MM.1S (cell line): ENCODE results near the gene NOS1.
"Not testable (repeated sequence)": the region's sequence is repeated elsewhere in the genome, so short reads cannot be mapped to it uniquely, and the experiment has no call there.

Source experiments
- DNase-seq: peaks from one replicate; pipeline ENCODE4 v3.0.0-alpha.2; 2015
- H2AFZ ChIP-seq: fragments of 300-600 bp; sonication (generic); 2 replicates; pipeline ENCODE4 v1.6.0; 2016; ENCODE audit warnings: antibody characterized with exemption, low read length
- H3F3A ChIP-seq: fragments of 300-600 bp; sonication (generic); 2 replicates; pipeline ENCODE4 v1.6.1; 2016; ENCODE audit warnings: mild to moderate bottlenecking, antibody characterized with exemption, low read length, moderate library complexity, mixed read lengths; ENCODE audit not compliant: insufficient read depth
- H3K27ac ChIP-seq: fragments of 300-600 bp; sonication (generic); 2 replicates; pipeline ENCODE4 v1.5.1; 2016; ENCODE audit warnings: mild to moderate bottlenecking, low read length
- H3K27me3 ChIP-seq: fragments of 300-600 bp; sonication (generic); replicated peaks from 2 replicates; pipeline ENCODE4 v1.6.0; 2016; ENCODE audit warnings: low read length; ENCODE audit not compliant: insufficient read depth
- H3K36me3 ChIP-seq: fragments of 300-600 bp; sonication (generic); replicated peaks from 2 replicates; pipeline ENCODE4 v1.6.1; 2016; ENCODE audit warnings: mild to moderate bottlenecking, low read length, mixed read lengths; ENCODE audit not compliant: insufficient read depth
- H3K4me1 ChIP-seq: fragments of 300-600 bp; sonication (generic); 2 replicates; pipeline ENCODE4 v1.6.1; 2016; ENCODE audit warnings: low read length, mixed read lengths
- H3K4me2 ChIP-seq: fragments of 300-600 bp; sonication (generic); 2 replicates; pipeline ENCODE4 v1.6.0; 2016; ENCODE audit warnings: low read depth, low read length
- H3K4me3 ChIP-seq: fragments of 300-600 bp; sonication (generic); 2 replicates; pipeline ENCODE4 v1.5.1; 2016; ENCODE audit warnings: low read length, mixed read lengths
- H3K79me2 ChIP-seq: fragments of 300-600 bp; sonication (generic); 2 replicates; pipeline ENCODE4 v1.6.1; 2016; ENCODE audit warnings: mixed run types, low read length, mixed read lengths
- H3K9ac ChIP-seq: fragments of 300-600 bp; sonication (generic); 2 replicates; pipeline ENCODE4 v1.6.1; 2016; ENCODE audit warnings: low read length, mixed read lengths
- H3K9me2 ChIP-seq: fragments of 300-600 bp; sonication (generic); replicated peaks from 2 replicates; pipeline ENCODE4 v1.6.1; 2016; ENCODE audit warnings: mild to moderate bottlenecking, low read length, mixed read lengths; ENCODE audit not compliant: insufficient read depth
- H3K9me3 ChIP-seq: fragments of 300-600 bp; sonication (generic); replicated peaks from 2 replicates; pipeline ENCODE4 v1.6.1; 2016; ENCODE audit warnings: mild to moderate bottlenecking, low read length, mixed read lengths; ENCODE audit not compliant: insufficient read depth
- H4K20me1 ChIP-seq: fragments of 300-600 bp; sonication (generic); 2 replicates; pipeline ENCODE4 v1.6.1; 2016; ENCODE audit warnings: mild to moderate bottlenecking, low read length, moderate library complexity, mixed read lengths; ENCODE audit not compliant: insufficient read depth
- EZH2 ChIP-seq: fragments of 300-600 bp; sonication (generic); optimal IDR thresholded peaks from 2 replicates; pipeline ENCODE3; 2017; ENCODE audit warnings: low read depth, mild to moderate bottlenecking, antibody characterized with exemption, low read length, mixed read lengths
- EZH2phosphoT487 ChIP-seq: fragments of 300-600 bp; sonication (generic); IDR thresholded peaks from 2 replicates; pipeline ENCODE4 v1.6.1; 2018; ENCODE audit warnings: antibody characterized with exemption, low read length
- TF ChIP-seq, protein P1 (sequence below): fragments of 300-600 bp; sonication (generic); IDR thresholded peaks from 2 replicates; pipeline ENCODE4 v1.5.1; 2016; ENCODE audit warnings: antibody characterized with exemption, low read length, mixed read lengths

The NOS1 gene

DNA sequence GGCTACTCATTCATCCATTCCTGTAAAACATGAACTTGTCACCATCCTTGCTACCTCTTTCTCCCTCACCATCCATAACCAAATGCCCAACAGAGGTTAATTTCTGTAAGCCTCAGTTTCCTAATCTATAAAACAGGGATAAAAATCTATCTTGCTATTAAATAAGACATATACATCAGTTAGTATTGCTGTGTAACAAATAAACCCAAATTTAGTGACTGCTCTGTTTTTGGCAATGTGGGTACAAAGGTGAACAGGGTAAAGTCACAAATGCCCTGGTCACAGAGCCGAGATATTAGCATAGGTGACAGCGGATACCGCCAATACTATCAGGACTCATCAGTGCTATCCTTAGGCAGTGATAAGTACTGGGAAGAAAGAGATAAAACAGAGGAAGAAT is 167.5 kb downstream of the NOS1 start:
- no peak overlapping the region for H3K9ac ChIP-seq
- no peak overlapping the region for H3K27ac ChIP-seq
- H4K20me1 ChIP-seq = no peaks in the 10 kb centered on the region
- no peak overlapping the region for H3K4me3 ChIP-seq
- TF ChIP-seq, protein P1, sequence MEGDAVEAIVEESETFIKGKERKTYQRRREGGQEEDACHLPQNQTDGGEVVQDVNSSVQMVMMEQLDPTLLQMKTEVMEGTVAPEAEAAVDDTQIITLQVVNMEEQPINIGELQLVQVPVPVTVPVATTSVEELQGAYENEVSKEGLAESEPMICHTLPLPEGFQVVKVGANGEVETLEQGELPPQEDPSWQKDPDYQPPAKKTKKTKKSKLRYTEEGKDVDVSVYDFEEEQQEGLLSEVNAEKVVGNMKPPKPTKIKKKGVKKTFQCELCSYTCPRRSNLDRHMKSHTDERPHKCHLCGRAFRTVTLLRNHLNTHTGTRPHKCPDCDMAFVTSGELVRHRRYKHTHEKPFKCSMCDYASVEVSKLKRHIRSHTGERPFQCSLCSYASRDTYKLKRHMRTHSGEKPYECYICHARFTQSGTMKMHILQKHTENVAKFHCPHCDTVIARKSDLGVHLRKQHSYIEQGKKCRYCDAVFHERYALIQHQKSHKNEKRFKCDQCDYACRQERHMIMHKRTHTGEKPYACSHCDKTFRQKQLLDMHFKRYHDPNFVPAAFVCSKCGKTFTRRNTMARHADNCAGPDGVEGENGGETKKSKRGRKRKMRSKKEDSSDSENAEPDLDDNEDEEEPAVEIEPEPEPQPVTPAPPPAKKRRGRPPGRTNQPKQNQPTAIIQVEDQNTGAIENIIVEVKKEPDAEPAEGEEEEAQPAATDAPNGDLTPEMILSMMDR = no peak
- TF ChIP-seq EZH2 (no peak), EZH2phosphoT487 (no peak)
- H3K27me3 ChIP-seq = no peaks in the 10 kb centered on the region
- no peaks in the 10 kb centered on the region for H3K9me3 ChIP-seq
- DNase-seq = no peak
- H3F3A ChIP-seq = no peaks in the 10 kb centered on the region
- no peak overlapping the region for H3K4me2 ChIP-seq
- H2AFZ ChIP-seq = no peak overlapping the region
- peaks cover 4% of the 10 kb centered on the region; the same call in 1 of the 2 replicates for H3K4me1 ChIP-seq
- H3K79me2 ChIP-seq = peaks cover 9% of the 10 kb centered on the region
- no peaks in the 10 kb centered on the region for H3K9me2 ChIP-seq
- H3K36me3 ChIP-seq = no peaks in the 10 kb centered on the region

DNA sequence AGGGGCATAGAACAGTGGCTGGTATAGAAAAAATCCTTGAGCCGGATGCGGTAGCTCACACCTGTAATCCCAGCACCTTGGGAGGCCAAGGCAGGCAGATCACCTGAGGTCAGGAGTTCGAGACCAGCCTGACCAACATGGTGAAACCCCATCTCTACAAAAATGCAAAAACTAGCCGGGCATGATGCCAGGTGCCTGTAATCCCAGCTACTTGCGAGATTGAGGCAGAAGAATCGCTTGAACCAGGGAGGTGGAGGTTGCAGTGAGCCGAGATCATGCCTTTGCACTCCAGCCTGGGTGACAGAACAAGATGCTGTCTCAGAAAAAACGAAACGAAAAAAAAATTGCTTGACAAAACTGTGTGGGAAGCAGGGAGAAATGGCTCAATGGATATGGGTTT is 168.8 kb downstream of the NOS1 start:
- H4K20me1 ChIP-seq, H3K4me2 ChIP-seq, H3F3A ChIP-seq, H3K27me3 ChIP-seq, DNase-seq, H3K9ac ChIP-seq, H3K36me3 ChIP-seq, H3K4me3 ChIP-seq, H3K27ac ChIP-seq, H3K9me3 ChIP-seq, H3K9me2 ChIP-seq, H2AFZ ChIP-seq, H3K4me1 ChIP-seq: not testable (repeated sequence)
- H3K79me2 ChIP-seq = peaks cover 22% of the 10 kb centered on the region

DNA sequence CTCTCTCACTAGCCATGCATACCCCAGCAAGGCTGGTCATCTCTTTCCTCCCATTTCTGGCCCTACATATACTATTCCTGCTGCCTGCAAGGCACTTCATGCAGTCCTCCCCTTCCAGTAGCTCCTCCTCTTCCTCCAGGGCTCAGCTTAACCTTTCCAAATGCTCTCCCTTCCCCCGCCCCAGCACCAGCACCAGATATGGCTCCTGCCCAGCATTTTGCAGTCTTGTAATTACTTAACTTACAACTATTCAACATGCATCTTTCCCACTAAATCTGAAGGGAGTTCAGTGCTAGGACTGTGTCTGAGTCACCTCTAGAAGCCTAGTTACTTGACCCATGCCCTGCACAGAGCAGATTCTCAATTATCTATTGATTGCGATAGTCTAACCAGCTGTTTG is 169.4 kb downstream of the NOS1 start:
- Histone ChIP-seq H3K4me2 (no peak overlapping the region), H3K4me1 (peaks cover 7% of the 10 kb centered on the region; the same call in 1 of the 2 replicates), H3K36me3 (no peaks in the 10 kb centered on the region), H3K9ac (no peak overlapping the region), H3K27ac (no peak overlapping the region), H3K27me3 (no peaks in the 10 kb centered on the region), H3K9me2 (no peaks in the 10 kb centered on the region), H3F3A (no peaks in the 10 kb centered on the region), H3K9me3 (no peaks in the 10 kb centered on the region), H3K79me2 (peaks cover 25% of the 10 kb centered on the region), H2AFZ (no peak overlapping the region), H3K4me3 (no peak overlapping the region), H4K20me1 (no peaks in the 10 kb centered on the region)
- TF ChIP-seq, protein P1 = no peak
- TF ChIP-seq EZH2 (no peak), EZH2phosphoT487 (no peak)
- DNase-seq = no peak

DNA sequence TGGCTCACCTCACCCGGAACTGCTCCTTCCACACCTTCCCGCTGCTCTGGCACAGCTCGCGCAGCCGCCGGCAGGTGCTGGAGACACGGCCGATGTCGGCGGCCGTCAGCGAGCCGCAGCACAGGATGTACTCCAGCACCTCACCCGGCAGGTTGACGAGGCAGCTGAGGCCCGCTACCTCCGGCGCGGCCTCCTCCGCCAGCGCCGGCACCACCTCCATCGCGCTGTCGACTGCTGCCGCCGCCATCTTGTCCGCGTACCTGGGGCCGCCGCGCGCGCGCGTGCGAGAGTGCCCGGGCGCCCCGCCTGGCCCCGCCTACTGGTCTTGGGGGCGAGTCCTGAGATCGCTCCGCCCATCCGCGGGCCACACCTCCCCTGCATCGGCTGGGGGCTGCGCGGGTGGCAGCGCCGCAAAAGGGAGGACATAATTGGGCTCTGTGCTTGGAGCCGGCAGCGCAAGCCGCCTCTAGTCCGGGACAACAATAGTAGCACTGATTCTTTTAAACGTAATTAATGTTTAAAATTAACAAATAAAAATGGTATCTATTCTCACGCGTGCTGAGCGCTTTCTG is 171.1 kb downstream of the NOS1 start, which contains the start of gene FBXO21:
Gene FBXO21 (minus strand): TSS at position 261 of the 572 bp plus-strand sequence. CDS start 14 bp downstream, at position 247.
- Histone ChIP-seq H2AFZ (no peak within 1 kb of the TSS), H4K20me1 (no peaks in the 10 kb centered on the region), H3K36me3 (no peaks in the 10 kb centered on the region; the same call in 1 of the 2 replicates), H3K4me2 (peak within 1 kb of the TSS; percentile 76; the same call in 1 of the 2 replicates), H3K79me2 (peaks cover 25% of the 10 kb centered on the region), H3K9me3 (no peaks in the 10 kb centered on the region), H3K9ac (peak within 1 kb of the TSS; percentile 65), H3K4me1 (peaks cover 7% of the 10 kb centered on the region; the same call in 1 of the 2 replicates), H3K27me3 (no peaks in the 10 kb centered on the region), H3K9me2 (no peaks in the 10 kb centered on the region), H3K27ac (peak within 1 kb of the TSS; percentile 29; the same call in 1 of the 2 replicates), H3F3A (no peaks in the 10 kb centered on the region), H3K4me3 (peak within 1 kb of the TSS; percentile 74)
- DNase-seq = peak; percentile 73
- TF ChIP-seq, protein P1 = no peak
- TF ChIP-seq EZH2 (no peak), EZH2phosphoT487 (no peak)
